Skeletal muscle tissue (tissue), 4 donors: ENCODE data around the gene CDH4. TPM values are rescaled to one million over a fixed set of nuclear protein-coding genes. Genes with fewer than 3 reads are reported as not detected.

Experiments used
- H3K27ac ChIP-seq: one replicate; pipeline ENCODE4 v1.7.0; 2013; ENCODE audit warnings: mild to moderate bottlenecking, low read depth, low read length, inconsistent platforms
- H3K27me3 ChIP-seq, 3 donors: one replicate each; pipeline ENCODE4 v1.7.0; 2013; ENCODE audit warnings: low read length in 3 of 3; ENCODE audit not compliant: control insufficient read depth in 3 of 3, insufficient read depth in 3 of 3
- H3K36me3 ChIP-seq, 3 donors: one replicate each; pipeline ENCODE4 v1.7.0; 2013; ENCODE audit warnings: low read length in 3 of 3; ENCODE audit not compliant: control insufficient read depth in 3 of 3, insufficient read depth in 3 of 3
- H3K4me1 ChIP-seq, 3 donors: one replicate each; pipeline ENCODE4 v1.7.0; 2013; ENCODE audit warnings: low read length in 3 of 3, mild to moderate bottlenecking in 3 of 3; ENCODE audit not compliant: control insufficient read depth in 3 of 3, insufficient read depth in 3 of 3
- H3K4me3 ChIP-seq, 3 donors: one replicate each; pipeline ENCODE4 v1.7.0; 2013; ENCODE audit warnings: low read length in 3 of 3
- H3K9ac ChIP-seq, 3 donors: one replicate each; pipeline ENCODE4 v1.7.0; 2013; ENCODE audit warnings: low read length in 3 of 3, mild to moderate bottlenecking in 3 of 3, moderate library complexity in 2 of 3, low read depth in 1 of 3
- H3K9me3 ChIP-seq, 3 donors: one replicate each; pipeline ENCODE4 v1.7.0; 2013; ENCODE audit warnings: low read length in 3 of 3; ENCODE audit not compliant: control insufficient read depth in 3 of 3
- total RNA-seq: library from RNA; depleted of rRNA; stranded (reverse); fragments of >200 nt; gene quantifications from one replicate; pipeline ENCODE4 v1.2.3, GENCODE V29; 2014
- donor health status: Osteomylitis.

The CDH4 gene
- total RNA-seq, 1 donor from 2014 or later: 0.52 TPM

DNA sequence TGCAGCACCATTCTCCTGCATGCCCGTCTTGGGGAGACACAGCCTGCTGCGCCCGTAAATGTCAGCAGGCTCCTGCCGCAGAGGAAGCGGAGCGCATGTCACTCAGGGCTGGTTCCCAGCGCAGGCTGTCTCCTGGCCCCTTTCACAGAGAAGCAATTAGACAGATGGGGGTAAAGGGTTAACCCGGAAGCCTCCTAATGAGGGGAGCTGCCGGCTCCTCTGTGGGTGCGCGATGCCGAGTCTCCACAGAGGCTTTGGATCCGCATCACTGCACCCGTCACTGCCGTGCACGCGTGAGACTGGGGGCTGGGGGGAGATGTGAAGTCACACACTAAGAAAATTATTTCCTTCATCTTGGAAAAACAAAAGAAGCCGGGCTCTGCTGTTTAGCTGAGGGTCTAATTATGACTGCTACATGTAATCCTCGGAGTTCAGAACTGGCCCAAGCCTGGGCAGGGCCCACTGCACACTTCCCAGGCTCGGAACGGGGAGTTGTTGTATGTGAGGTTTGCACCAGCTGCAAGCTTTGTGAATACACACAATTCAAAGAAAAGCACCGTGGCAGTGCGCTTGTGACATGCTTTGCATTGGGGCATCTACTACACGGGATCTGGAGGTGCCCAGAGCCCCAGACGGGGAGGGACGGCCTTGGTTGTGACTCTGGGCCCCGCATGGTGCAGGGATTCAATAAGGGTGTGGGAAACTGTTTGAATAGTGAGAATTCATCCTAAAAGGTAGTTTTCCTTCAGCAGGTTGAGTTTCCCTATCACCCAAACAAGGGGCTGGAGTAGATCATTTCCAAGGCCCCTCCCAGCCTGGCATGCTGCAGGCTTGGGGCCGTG lies 482.1 kb downstream of the CDH4 start:
- Histone ChIP-seq H3K4me3 (no peak overlapping the region), H3K27me3 (peaks cover 17 to 18% (median 17%) of the 10 kb centered on the region in 3 donors), H3K36me3 (no peaks in the 10 kb centered on the region), H3K9ac (no peak overlapping the region), H3K27ac (no peak overlapping the region), H3K9me3 (no peaks in the 10 kb centered on the region), H3K4me1 (no peaks in the 10 kb centered on the region)

DNA sequence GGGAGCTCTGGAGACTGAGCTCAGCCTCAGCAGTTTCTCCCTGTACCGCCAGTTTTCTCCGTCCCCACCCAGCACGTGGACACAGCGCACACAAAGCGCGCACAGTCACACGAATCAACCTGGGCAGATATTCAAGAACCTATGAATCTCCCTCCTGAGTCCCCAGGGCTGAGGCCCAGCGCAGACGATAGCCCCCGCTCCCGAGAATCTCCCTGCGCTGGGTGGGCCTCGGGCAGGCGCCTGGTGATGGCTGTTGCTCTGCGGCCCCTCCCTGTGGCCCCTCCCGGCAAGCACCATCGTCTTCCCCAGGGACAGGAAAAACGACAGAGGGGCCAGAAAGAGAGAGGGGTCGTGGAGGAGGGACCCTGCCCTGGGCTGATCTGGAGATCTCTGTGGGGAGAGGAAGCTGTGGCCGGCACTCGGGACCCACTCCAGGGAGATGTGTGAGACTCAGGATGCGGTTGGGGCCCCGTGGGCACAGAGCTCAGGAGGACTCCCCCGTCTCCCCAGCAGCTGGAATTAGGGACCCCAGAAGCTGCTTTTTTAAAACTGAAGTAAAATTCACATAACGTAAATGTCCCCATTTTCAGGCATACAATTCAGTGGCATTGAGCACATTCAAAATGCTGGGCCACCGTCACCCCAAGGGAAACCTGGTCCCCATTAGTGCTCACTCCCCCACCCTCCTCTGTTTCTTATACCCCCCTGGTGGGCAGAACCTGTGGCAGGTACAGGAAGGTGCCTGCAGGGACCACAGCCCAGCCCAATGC lies 482.9 kb downstream of the CDH4 start:
- H3K9me3 ChIP-seq: no peaks in the 10 kb centered on the region
- peaks cover 17 to 18% (median 17%) of the 10 kb centered on the region in 3 donors for H3K27me3 ChIP-seq
- H3K4me1 ChIP-seq: no peaks in the 10 kb centered on the region
- H3K4me3 ChIP-seq: no peak overlapping the region
- H3K36me3 ChIP-seq: no peaks in the 10 kb centered on the region
- H3K9ac ChIP-seq: no peak overlapping the region
- H3K27ac ChIP-seq: no peak overlapping the region

DNA sequence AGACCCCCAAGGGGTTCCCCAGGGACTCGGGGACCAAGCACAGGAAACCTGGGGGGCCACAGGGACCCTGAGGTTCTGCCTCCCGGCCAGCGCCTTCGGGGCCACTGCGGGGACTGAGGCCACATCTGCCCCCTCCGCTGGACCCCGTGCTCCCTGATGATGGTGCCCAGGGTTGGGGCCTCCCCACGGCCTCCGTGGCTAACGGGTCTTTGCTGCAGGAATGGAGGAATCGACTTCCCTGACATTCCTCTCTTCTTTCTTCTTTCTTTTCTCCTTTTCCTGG lies 483.4 kb downstream of the CDH4 start:
- Histone ChIP-seq H3K9me3 (no peaks in the 10 kb centered on the region), H3K4me3 (no peak overlapping the region), H3K27me3 (peaks cover 17 to 18% (median 17%) of the 10 kb centered on the region in 3 donors), H3K9ac (no peak overlapping the region), H3K27ac (no peak overlapping the region), H3K36me3 (no peaks in the 10 kb centered on the region), H3K4me1 (no peaks in the 10 kb centered on the region)

DNA sequence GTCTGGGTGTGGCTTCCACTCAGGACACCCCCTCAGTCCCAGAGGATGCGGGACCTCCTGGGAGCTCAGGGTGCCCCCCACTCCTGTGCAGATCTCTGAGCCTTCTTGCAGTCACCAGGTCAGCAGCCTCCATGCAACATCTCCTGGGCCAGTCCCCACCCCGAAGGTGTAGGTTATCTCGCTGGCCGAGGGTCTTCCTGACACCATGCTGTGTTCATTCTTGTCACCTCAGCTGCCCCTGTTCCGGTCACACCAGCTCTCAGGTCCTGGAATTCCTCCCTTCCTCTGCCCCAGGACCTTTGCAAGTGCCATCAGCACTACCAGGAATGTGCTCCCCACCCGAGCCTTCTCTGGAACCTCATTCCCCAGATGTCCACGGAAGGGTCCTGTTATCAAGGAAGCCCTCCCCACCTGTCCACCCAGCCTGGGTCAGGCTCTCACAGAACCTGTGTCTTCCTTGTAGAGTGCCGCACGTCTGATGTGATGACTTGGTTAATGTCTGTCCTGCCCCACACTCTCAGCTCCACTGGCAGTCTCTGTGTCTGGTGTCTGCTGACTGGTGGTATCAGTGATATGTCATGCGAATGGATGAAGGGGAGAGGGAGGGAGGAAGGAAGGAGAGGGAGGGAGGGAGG lies 484.1 kb downstream of the CDH4 start:
- Histone ChIP-seq H3K27ac (no peak overlapping the region), H3K4me1 (no peaks in the 10 kb centered on the region), H3K9ac (no peak overlapping the region), H3K27me3 (peaks cover 17 to 18% (median 17%) of the 10 kb centered on the region in 3 donors), H3K4me3 (no peak overlapping the region), H3K36me3 (no peaks in the 10 kb centered on the region), H3K9me3 (no peaks in the 10 kb centered on the region)

DNA sequence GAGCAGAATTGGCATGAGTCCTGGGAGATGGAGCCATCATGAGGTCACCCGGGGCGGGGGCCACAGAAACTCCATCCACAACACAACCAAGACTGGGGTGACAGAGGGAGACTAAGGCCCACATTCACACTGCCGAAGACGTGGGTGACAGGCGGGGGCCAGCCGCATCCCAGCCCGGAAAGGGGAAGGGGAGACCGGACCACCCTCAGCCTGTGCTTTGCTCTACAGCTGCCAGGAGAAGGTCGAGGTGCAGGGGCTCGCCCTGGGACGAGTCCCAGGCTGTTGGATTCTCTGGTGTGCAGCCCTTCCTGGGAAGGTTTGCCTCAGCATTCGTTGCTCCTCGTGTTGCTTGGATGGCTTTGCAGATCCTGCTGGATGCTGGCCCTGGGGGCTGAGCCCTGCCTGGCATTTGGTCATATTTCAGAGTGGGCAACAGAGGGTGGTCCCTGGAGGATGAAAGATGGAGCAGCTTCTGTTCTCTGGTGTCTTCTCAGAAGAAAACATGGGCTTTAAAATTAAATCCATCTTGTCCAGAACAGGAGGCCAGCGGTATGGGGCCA lies 484.8 kb downstream of the CDH4 start:
- Histone ChIP-seq H3K27ac (no peak overlapping the region), H3K4me1 (no peaks in the 10 kb centered on the region), H3K4me3 (no peak overlapping the region), H3K36me3 (no peaks in the 10 kb centered on the region), H3K27me3 (peaks cover 15 to 17% (median 17%) of the 10 kb centered on the region in 3 donors), H3K9me3 (no peaks in the 10 kb centered on the region), H3K9ac (no peak overlapping the region)

- Histone ChIP-seq H3K27ac (no peak overlapping the region), H3K27me3 (peaks cover 12 to 17% (median 15%) of the 10 kb centered on the region in 3 donors), H3K9me3 (no peaks in the 10 kb centered on the region), H3K9ac (no peak overlapping the region), H3K4me3 (no peak overlapping the region), H3K36me3 (no peaks in the 10 kb centered on the region), H3K4me1 (no peaks in the 10 kb centered on the region)
Measured at GRCh38 chr20:61737346-61737745, 485.3 kb downstream of the CDH4 start.

GRCh38 chr20:61737812-61738443 lies 485.9 kb downstream of the CDH4 start:
- Histone ChIP-seq H3K36me3 (no peaks in the 10 kb centered on the region), H3K9ac (no peak overlapping the region), H3K4me1 (no peaks in the 10 kb centered on the region), H3K9me3 (no peaks in the 10 kb centered on the region), H3K27ac (no peak overlapping the region), H3K4me3 (no peak overlapping the region), H3K27me3 (peaks cover 9 to 17% (median 13%) of the 10 kb centered on the region in 3 donors)

GRCh38 chr20:61738601-61739069 lies 486.6 kb downstream of the CDH4 start:
- no peaks in the 10 kb centered on the region for H3K4me1 ChIP-seq
- H3K4me3 ChIP-seq: no peak overlapping the region
- H3K27me3 ChIP-seq: peaks cover 4 to 22% (median 8%) of the 10 kb centered on the region in 3 donors
- no peak overlapping the region for H3K27ac ChIP-seq
- H3K9me3 ChIP-seq: no peaks in the 10 kb centered on the region
- H3K9ac ChIP-seq: no peak overlapping the region
- no peaks in the 10 kb centered on the region for H3K36me3 ChIP-seq

DNA sequence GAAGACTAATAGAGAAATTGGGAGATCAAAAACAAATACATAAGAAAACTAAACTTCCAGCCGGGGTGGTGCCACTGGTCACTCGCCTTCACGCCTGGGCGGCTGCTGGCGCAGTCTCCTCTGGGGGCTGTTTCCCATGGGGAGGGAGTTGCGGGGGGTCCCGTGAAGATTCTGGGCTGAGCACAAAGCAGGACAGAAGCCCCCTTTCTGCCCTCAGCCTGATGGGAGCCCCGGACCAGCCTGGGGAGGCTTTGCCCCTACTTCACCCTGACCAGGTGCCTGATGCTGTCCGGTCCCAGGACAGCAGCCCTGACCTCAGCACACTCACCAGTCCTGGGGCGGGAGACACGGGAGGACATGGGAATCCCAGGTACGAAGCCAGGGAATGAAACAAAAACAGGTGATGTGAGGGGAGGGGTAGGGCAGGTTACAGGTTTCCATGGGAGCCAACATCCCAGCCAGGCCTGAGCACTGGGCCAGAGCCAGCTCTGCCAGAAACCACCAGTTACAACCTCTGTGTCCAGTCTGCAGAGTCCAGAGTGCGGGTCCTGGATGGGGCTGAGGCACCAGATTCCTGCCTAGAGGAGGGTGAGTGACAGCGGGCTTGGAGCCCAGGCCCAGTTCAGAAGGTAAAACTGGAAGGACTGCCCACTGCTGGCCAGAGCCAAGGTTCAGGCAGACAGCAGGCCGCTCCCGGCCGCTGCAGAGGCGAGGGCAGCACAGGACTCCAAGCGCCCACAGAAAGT lies 487.2 kb downstream of the CDH4 start:
- Histone ChIP-seq H3K9ac (no peak overlapping the region), H3K27ac (no peak overlapping the region), H3K4me1 (no peaks in the 10 kb centered on the region), H3K9me3 (no peaks in the 10 kb centered on the region), H3K36me3 (no peaks in the 10 kb centered on the region), H3K4me3 (no peak overlapping the region), H3K27me3 (peaks cover 3 to 19% (median 8%) of the 10 kb centered on the region in 3 donors)
